CD4-positive, alpha-beta T cell treated with Interleukin-4 for 4 hours (primary cell): Measurements from ENCODE around the gene MSH5.
"Not testable (repeated sequence)": the region's sequence is repeated elsewhere in the genome, so short reads cannot be mapped to it uniquely, and the experiment has no call there.

Experiments
- DNase-seq: peaks from one replicate; pipeline ENCODE4 v3.0.0-alpha.2; 2020

Gene MSH5

DNA sequence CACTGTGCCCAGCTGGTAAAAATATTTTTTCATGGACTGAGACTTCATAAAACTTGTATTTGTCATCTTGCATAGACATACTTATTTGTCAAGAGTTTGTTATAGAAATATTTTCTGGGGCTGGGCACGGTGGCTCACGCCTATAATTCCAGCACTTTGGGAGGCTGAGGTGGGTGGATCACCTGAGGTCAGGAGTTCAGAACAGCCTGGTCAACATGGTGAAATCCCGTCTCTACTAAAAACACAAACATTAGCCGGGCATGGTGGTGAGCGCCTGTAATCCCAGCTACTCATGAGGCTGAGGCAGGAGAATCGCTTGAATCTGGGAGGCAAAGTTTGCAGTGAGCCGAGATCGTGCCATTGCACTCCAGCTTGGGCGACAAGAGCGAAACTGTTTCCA, 68.8 kb downstream of the MSH5 start:
- not testable (repeated sequence) for DNase-seq

DNA sequence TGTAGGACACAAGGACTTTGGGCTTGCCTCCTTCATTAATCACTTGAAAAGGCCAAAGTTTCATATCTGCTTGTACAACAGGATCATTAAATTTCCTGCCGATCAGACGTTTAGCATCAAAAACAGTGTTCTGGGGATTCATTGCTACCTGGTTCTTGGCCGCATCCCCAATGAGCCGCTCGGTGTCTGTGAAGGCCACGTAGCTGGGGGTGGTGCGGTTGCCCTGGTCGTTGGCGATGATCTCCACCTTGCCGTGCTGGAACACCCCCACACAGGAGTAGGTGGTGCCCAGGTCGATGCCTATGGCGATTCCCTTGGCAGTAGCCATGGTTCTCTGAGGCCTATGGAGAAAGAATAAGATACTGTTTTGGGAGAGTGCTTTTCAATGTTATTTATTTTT, 71.8 kb downstream of the MSH5 start:
- DNase-seq: no peak
